SK-N-SH treated with all-trans-retinoic acid at 6 μM for 48 hours (cell line): ENCODE results near the gene PCDHA6.
"Not testable (repeated sequence)": the region's sequence is repeated elsewhere in the genome, so short reads cannot be mapped to it uniquely, and the experiment has no call there.

Experiments
- ATAC-seq: fragments of 200-7000 bp; cut with Tn5 transposase; 3 replicates; pipeline ENCODE4 v1.9.1; 2020; ENCODE audit warnings: mild to moderate bottlenecking, moderate library complexity
- ARNTL ChIP-seq: fragments of 450-650 bp; formaldehyde crosslinking; IDR thresholded peaks from 2 replicates; pipeline ENCODE4 v1.5.0; 2020; ENCODE audit warnings: low read depth, mild to moderate bottlenecking, moderate library complexity, borderline replicate concordance
- BACH2 ChIP-seq: fragments of 250-450 bp; sonication (Bioruptor Pico); IDR thresholded peaks from 2 replicates; pipeline ENCODE4 v1.9.0; 2021; ENCODE audit warnings: mild to moderate bottlenecking, borderline replicate concordance
- CSDC2 ChIP-seq: fragments of 250-450 bp; sonication (Bioruptor Pico); IDR thresholded peaks from 2 replicates; pipeline ENCODE4 v1.5.0; 2020; ENCODE audit warnings: mild to moderate bottlenecking, moderate library complexity
- ESRRG ChIP-seq: fragments of 250-450 bp; sonication (Bioruptor Pico); IDR thresholded peaks from 2 replicates; pipeline ENCODE4 v1.6.1; 2021; ENCODE audit warnings: mild to moderate bottlenecking
- GLIS3 ChIP-seq: fragments of 250-450 bp; sonication (Bioruptor Pico); IDR thresholded peaks from 2 replicates; pipeline ENCODE4 v1.5.0; 2020; ENCODE audit warnings: mild to moderate bottlenecking, moderate library complexity
- ISL1 ChIP-seq: fragments of 250-450 bp; sonication (Bioruptor Pico); IDR thresholded peaks from 2 replicates; pipeline ENCODE4 v2.1.2; 2022; ENCODE audit warnings: mild to moderate bottlenecking, moderate library complexity
- OSR1 ChIP-seq: fragments of 250-450 bp; sonication (Bioruptor Pico); IDR thresholded peaks from 2 replicates; pipeline ENCODE4 v1.8.0; 2022; ENCODE audit warnings: moderate library complexity, mild to moderate bottlenecking, inconsistent platforms
- PATZ1 ChIP-seq: fragments of 250-450 bp; sonication (Bioruptor Pico); IDR thresholded peaks from 2 replicates; pipeline ENCODE4 v1.8.0; 2020; ENCODE audit warnings: mild to moderate bottlenecking, moderate library complexity, borderline replicate concordance
- POU6F1 ChIP-seq: fragments of 250-450 bp; sonication (Bioruptor Pico); IDR thresholded peaks from 2 replicates; pipeline ENCODE4 v1.8.0; 2021; ENCODE audit warnings: low read depth, mild to moderate bottlenecking, moderate library complexity, borderline replicate concordance
- PPARA ChIP-seq: fragments of 250-450 bp; sonication (Bioruptor Pico); IDR thresholded peaks from 2 replicates; pipeline ENCODE4 v1.5.0; 2020; ENCODE audit warnings: mild to moderate bottlenecking, borderline replicate concordance
- RARB ChIP-seq: fragments of 250-450 bp; sonication (Bioruptor Pico); IDR thresholded peaks from 2 replicates; pipeline ENCODE4 v1.8.0; 2021; ENCODE audit warnings: mild to moderate bottlenecking, moderate library complexity
- SNAI2 ChIP-seq: fragments of 250-450 bp; sonication (Bioruptor Pico); IDR thresholded peaks from 2 replicates; pipeline ENCODE4 v1.5.0; 2020; ENCODE audit warnings: mild to moderate bottlenecking, moderate library complexity
- TCF4 ChIP-seq: fragments of 250-450 bp; sonication (Bioruptor Pico); IDR thresholded peaks from 2 replicates; pipeline ENCODE4 v1.8.0; 2021; ENCODE audit warnings: mild to moderate bottlenecking, moderate library complexity, borderline replicate concordance
- TOX ChIP-seq: fragments of 250-450 bp; sonication (Bioruptor Pico); IDR thresholded peaks from 2 replicates; pipeline ENCODE4 v1.8.0; 2021; ENCODE audit warnings: mild to moderate bottlenecking, moderate library complexity, borderline replicate concordance
- TSHZ2 ChIP-seq: fragments of 250-450 bp; sonication (Bioruptor Pico); IDR thresholded peaks from 2 replicates; pipeline ENCODE4 v1.5.0; 2020; ENCODE audit warnings: mild to moderate bottlenecking, moderate library complexity
- ZC3H10 ChIP-seq: fragments of 250-450 bp; sonication (Bioruptor Pico); IDR thresholded peaks from 2 replicates; pipeline ENCODE4 v1.5.1; 2021; ENCODE audit warnings: mild to moderate bottlenecking, moderate library complexity
- ZFP3 ChIP-seq: fragments of 250-450 bp; sonication (Bioruptor Pico); IDR thresholded peaks from 2 replicates; pipeline ENCODE4 v1.5.0; 2020; ENCODE audit warnings: mild to moderate bottlenecking, moderate library complexity
- ZFP30 ChIP-seq: fragments of 450-650 bp; formaldehyde crosslinking; IDR thresholded peaks from 2 replicates; pipeline ENCODE4 v1.5.0; 2022; ENCODE audit warnings: mild to moderate bottlenecking, moderate library complexity
- ZNF70 ChIP-seq: fragments of 450-650 bp; formaldehyde crosslinking; IDR thresholded peaks from 2 replicates; pipeline ENCODE4 v1.5.0; 2020; ENCODE audit warnings: mild to moderate bottlenecking, moderate library complexity
- ZNF8 ChIP-seq: fragments of 450-650 bp; formaldehyde crosslinking; IDR thresholded peaks from 2 replicates; pipeline ENCODE4 v1.5.0; 2020; ENCODE audit warnings: mild to moderate bottlenecking, moderate library complexity
- TF ChIP-seq, protein P1 (sequence below): fragments of 250-450 bp; sonication (Bioruptor Pico); IDR thresholded peaks from 2 replicates; pipeline ENCODE4 v1.5.1; 2020; ENCODE audit warnings: low read depth, mild to moderate bottlenecking, moderate library complexity

The PCDHA6 gene

DNA sequence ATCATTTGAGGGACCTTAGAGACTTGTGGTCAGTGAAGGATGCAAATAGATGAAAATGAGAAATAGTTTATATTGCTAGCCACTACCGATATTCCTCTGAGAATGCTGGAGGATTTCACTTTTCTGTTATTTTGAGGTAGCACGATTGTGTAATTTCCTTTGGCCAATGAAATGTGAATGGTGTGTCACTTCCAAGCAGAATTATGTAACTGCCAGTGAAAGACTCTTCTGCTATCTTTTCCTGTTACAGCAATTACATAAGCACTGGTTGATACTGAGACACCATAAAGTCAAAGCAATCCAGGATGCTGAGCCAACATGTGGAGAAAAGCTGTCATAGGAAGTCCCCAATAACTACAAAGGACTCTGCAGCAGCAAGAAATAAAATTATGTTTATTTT is 36.7 kb upstream of the PCDHA6 start:
- no peak for ATAC-seq
- no peak for TF ChIP-seq GLIS3 (CRISPR knock-in tag)
- TF ChIP-seq ZNF8 (CRISPR knock-in tag) = no peak
- no peak for TF ChIP-seq ZNF70
- no peak for TF ChIP-seq PATZ1 (CRISPR knock-in tag)
- no peak for TF ChIP-seq ZFP30 (CRISPR knock-in tag)
- no peak for TF ChIP-seq OSR1 (CRISPR knock-in tag)
- no peak for TF ChIP-seq ZC3H10 (CRISPR knock-in tag)
- no peak for TF ChIP-seq TCF4
- TF ChIP-seq RARB (CRISPR knock-in tag) = no peak
- TF ChIP-seq, protein P1, sequence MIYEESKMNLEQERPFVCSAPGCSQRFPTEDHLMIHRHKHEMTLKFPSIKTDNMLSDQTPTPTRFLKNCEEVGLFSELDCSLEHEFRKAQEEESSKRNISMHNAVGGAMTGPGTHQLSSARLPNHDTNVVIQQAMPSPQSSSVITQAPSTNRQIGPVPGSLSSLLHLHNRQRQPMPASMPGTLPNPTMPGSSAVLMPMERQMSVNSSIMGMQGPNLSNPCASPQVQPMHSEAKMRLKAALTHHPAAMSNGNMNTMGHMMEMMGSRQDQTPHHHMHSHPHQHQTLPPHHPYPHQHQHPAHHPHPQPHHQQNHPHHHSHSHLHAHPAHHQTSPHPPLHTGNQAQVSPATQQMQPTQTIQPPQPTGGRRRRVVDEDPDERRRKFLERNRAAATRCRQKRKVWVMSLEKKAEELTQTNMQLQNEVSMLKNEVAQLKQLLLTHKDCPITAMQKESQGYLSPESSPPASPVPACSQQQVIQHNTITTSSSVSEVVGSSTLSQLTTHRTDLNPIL (CRISPR knock-in tag) = no peak
- no peak for TF ChIP-seq POU6F1
- no peak for TF ChIP-seq BACH2 (CRISPR knock-in tag)
- TF ChIP-seq TSHZ2 (CRISPR knock-in tag) = no peak

- no peak for ATAC-seq
- TF ChIP-seq SNAI2 = no peak
- no peak for TF ChIP-seq PATZ1 (CRISPR knock-in tag)
- TF ChIP-seq ISL1 (CRISPR knock-in tag) = no peak
- TF ChIP-seq PPARA (CRISPR knock-in tag) = no peak
- no peak for TF ChIP-seq ARNTL
- no peak for TF ChIP-seq BACH2 (CRISPR knock-in tag)
- no peak for TF ChIP-seq ZNF8 (CRISPR knock-in tag)
- TF ChIP-seq ZFP30 (CRISPR knock-in tag) = no peak
- TF ChIP-seq ZFP3 = no peak
- no peak for TF ChIP-seq ESRRG (CRISPR knock-in tag)
- no peak for TF ChIP-seq OSR1 (CRISPR knock-in tag)
- TF ChIP-seq GLIS3 (CRISPR knock-in tag) = no peak
- TF ChIP-seq ZC3H10 (CRISPR knock-in tag) = no peak
- TF ChIP-seq CSDC2 = no peak
- TF ChIP-seq TOX (CRISPR knock-in tag) = no peak
- TF ChIP-seq, all 23 proteins: peak for 0
Observed at GRCh38 chr5:140794595-140795258, 33.0 kb upstream of the PCDHA6 start, which contains the start of gene PCDHA2. Gene PCDHA2 (plus strand): TSS chr5:140794852.

GRCh38 chr5:140795259-140795641 is 32.5 kb upstream of the PCDHA6 start:
- ATAC-seq = no peak
- TF ChIP-seq ZC3H10 (CRISPR knock-in tag) (no peak), TOX (CRISPR knock-in tag) (no peak), TCF4 (no peak), BACH2 (CRISPR knock-in tag) (no peak), ZNF8 (CRISPR knock-in tag) (no peak), ZNF70 (no peak)

DNA sequence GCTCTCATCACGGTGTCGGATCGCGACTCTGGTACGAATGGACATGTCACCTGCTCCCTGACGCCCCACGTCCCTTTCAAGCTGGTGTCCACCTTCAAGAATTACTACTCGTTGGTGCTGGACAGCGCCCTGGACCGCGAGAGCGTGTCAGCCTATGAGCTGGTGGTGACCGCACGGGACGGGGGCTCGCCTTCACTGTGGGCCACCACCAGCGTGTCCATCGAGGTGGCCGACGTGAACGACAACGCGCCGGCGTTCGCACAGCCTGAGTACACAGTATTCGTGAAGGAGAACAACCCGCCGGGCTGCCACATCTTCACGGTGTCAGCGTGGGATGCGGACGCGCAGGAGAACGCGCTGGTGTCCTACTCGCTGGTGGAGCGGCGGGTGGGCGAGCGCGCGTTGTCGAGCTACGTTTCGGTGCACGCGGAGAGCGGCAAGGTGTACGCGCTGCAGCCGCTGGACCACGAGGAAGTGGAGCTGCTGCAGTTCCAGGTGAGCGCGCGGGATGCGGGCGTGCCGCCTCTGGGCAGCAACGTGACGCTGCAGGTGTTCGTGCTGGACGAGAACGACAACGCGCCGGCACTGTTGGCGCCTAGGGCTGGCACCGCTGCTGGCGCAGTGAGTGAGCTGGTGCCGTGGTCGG is 31.6 kb upstream of the PCDHA6 start:
- not testable (repeated sequence) for ATAC-seq
